Measurements from ENCODE around the gene MDP1.

DNA sequence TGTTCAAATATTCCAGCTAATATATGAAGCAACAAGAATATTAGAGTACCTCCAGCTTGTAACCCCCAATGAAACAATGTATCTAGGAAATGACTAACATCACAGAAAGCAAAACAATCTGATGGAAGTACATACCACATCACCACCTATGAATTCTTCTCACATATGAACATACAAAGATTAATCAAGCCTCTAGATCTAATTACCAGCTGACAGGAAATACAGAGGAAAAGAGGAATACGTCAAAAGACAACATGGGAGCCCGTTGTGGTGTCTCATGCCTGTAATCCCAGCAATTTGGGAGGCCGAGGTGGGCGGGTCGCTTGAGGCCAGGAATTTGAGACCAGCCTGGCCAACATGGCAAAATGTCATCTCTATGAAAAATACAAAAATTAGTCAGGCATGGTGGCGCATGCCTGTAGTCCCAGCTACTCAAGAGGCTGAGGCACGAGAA is 8.8 kb upstream of the MDP1 start:
- TF ChIP-seq CTCF (IDR thresholded peaks at IDR 0.05), result no peak
- TF ChIP-seq POLR2A (IDR thresholded peaks at IDR 0.05), result no peak

All from esophagus squamous epithelium (tissue), 4 donors.